Transverse colon (tissue), 4 donors: ENCODE measurements around the gene PKLR. TPM values are rescaled to one million over a fixed set of nuclear protein-coding genes. Genes with fewer than 3 reads are reported as not detected.

ENCODE experiments used
- DNase-seq: peaks from one replicate; pipeline ENCODE4 v3.0.0-alpha.2; 2019
- H3K27ac ChIP-seq, 4 donors: fragments of 200-600 bp; sonication (generic); 2 replicates each; pipeline ENCODE4 v1.5.1; 2016 to 2018; ENCODE audit warnings: inconsistent platforms in 4 of 4
- H3K27me3 ChIP-seq: fragments of 200-600 bp; sonication (generic); 2 replicates; pipeline ENCODE4 v1.5.1; 2017; ENCODE audit warnings: inconsistent platforms
- H3K36me3 ChIP-seq, 4 donors: fragments of 200-600 bp; sonication (generic); 2 replicates each; pipeline ENCODE4 v1.5.1; 2017 to 2019; ENCODE audit warnings: inconsistent platforms in 4 of 4
- H3K4me1 ChIP-seq, 4 donors: fragments of 200-600 bp; sonication (generic); 2 replicates each; pipeline ENCODE4 v1.5.1; 2017 to 2020; ENCODE audit warnings: inconsistent platforms in 4 of 4
- H3K4me3 ChIP-seq, 4 donors: fragments of 200-600 bp; sonication (generic); 1 replicate in 1 of 4; 2 replicates in 3 of 4; pipeline versions ENCODE4 v1.5.1 to v1.6.1; 2017 to 2019; ENCODE audit warnings: inconsistent platforms in 4 of 4
- H3K9me3 ChIP-seq, 2 donors: fragments of 200-600 bp; sonication (generic); 2 replicates each; pipeline ENCODE4 v1.5.1; 2017 to 2019; ENCODE audit warnings: inconsistent platforms in 2 of 2
- CTCF ChIP-seq, 5 experiments: fragments of 200-600 bp in 3 of 5; fragments of 450-650 bp in 2 of 5; sonication (generic) in 3 of 5; IDR thresholded peaks; 1 replicate in 2 of 5; 2 replicates in 3 of 5; pipeline ENCODE4 v1.5.1; 2016 to 2017; ENCODE audit warnings: antibody characterized with exemption in 5 of 5, inconsistent platforms in 3 of 5, mild to moderate bottlenecking in 2 of 5, moderate library complexity in 1 of 5
- EP300 ChIP-seq: sonication (generic); formaldehyde crosslinking; IDR thresholded peaks from one replicate; pipeline ENCODE4 v1.6.1; 2017; ENCODE audit warnings: antibody characterized with exemption, low read depth
- POLR2A ChIP-seq: fragments of 450-650 bp; IDR thresholded peaks from one replicate; pipeline ENCODE4 v1.6.1; 2016; ENCODE audit warnings: antibody characterized with exemption, mild to moderate bottlenecking, moderate library complexity
- POLR2AphosphoS5 ChIP-seq, 3 donors: sonication (generic); formaldehyde crosslinking; IDR thresholded peaks; one replicate each; pipeline ENCODE4 v1.6.1; 2016; ENCODE audit warnings: antibody characterized with exemption in 3 of 3
- WGBS, 2 donors: methylation state at CpG; one replicate each; pipeline ENCODE4 v1.1.5; 2018; ENCODE audit warnings: low coverage in 1 of 2; 5-methylcytosine and 5-hydroxymethylcytosine counted together
- in situ Hi-C, 4 donors: fragments of 200-750 bp; cut with MboI; loops; one replicate each; pipeline versions ENCODE4 v1.15.0 to v1.15.1; 2017; ENCODE audit warnings: low sequenced_read_pairs in 3 of 4, low pct_ligation_motif_present in 1 of 4, low pct_unique_long_range_greater_than_20kb in 1 of 4
- intact Hi-C: fragments of 100-400 bp; cut with DNase I; formaldehyde crosslinking; loops from one replicate; pipeline ENCODE4 v1.15.1; 2023; ENCODE audit warnings: low total_unique reads
- total RNA-seq, 4 donors: library from RNA; depleted of rRNA; stranded (reverse); fragments of >200 nt; gene quantifications; one replicate each; pipeline ENCODE4 v1.1.0, GENCODE V29; 2016

The PKLR gene
- total RNA-seq, 4 donors from 2014 or later: 0.40 to 5.6 (median 0.64) TPM; not detected in 1

GRCh38 chr1:155245163-155245524 is 56.1 kb downstream of the PKLR start:
- Histone ChIP-seq H3K4me3 (peak overlapping the region in 3 of 4 donors; percentile 46 to 80 (median 69)), H3K4me1 (peaks cover 20 to 45% (median 31%) of the 10 kb centered on the region in 4 donors), H3K36me3 (no peaks in the 10 kb centered on the region), H3K9me3 (no peaks in the 10 kb centered on the region), H3K27me3 (no peaks in the 10 kb centered on the region), H3K27ac (peak overlapping the region; percentile 90 to 97 (median 94))
- TF ChIP-seq POLR2AphosphoS5 (IDR thresholded peaks at IDR 0.05) (no peak), EP300 (no peak), CTCF (IDR thresholded peaks at IDR 0.05) (no peak), POLR2A (no peak)
- in situ Hi-C loops: no loop called here
- DNase-seq: no peak
- WGBS, 2 donors: 65 to 74% methylated on average over 8 of the region's 8 CpGs
- intact Hi-C loops: no loop called here

GRCh38 chr1:155244368-155245162 is 56.7 kb downstream of the PKLR start:
- Histone ChIP-seq H3K27ac (peak overlapping the region; percentile 90 to 97 (median 94)), H3K9me3 (no peaks in the 10 kb centered on the region), H3K36me3 (no peaks in the 10 kb centered on the region), H3K4me1 (peaks cover 20 to 46% (median 32%) of the 10 kb centered on the region in 4 donors), H3K27me3 (no peaks in the 10 kb centered on the region), H3K4me3 (peak overlapping the region; percentile 12 to 80 (median 58))
- WGBS, 2 donors: 0 to 1% methylated on average over 10 to 53 of the region's 53 CpGs
- TF ChIP-seq POLR2AphosphoS5 (IDR thresholded peaks at IDR 0.05): peak; percentile 88 to 91 (median 88)
- no peak for TF ChIP-seq EP300
- peak; percentile 87 for TF ChIP-seq POLR2A
- TF ChIP-seq CTCF (IDR thresholded peaks at IDR 0.05): peak; percentile 27 to 99 (median 79)
- in situ Hi-C loops (no loop called here), intact Hi-C loops (no loop called here)
- DNase-seq: peak; percentile 97

GRCh38 chr1:155242805-155243358 is 58.4 kb downstream of the PKLR start:
- no peaks in the 10 kb centered on the region for H3K36me3 ChIP-seq
- H3K27ac ChIP-seq: peak overlapping the region; percentile 90 to 97 (median 94)
- H3K4me1 ChIP-seq: peaks cover 20 to 46% (median 32%) of the 10 kb centered on the region in 4 donors
- no peak for DNase-seq
- no peak overlapping the region for H3K4me3 ChIP-seq
- intact Hi-C loops (no loop called here), in situ Hi-C loops (no loop called here)
- H3K9me3 ChIP-seq: no peaks in the 10 kb centered on the region
- 49 to 80% methylated on average over 1 to 3 of the region's 3 CpGs for WGBS, 2 donors
- TF ChIP-seq POLR2AphosphoS5 (IDR thresholded peaks at IDR 0.05): peak in 1 of 3 donors; percentile 36
- TF ChIP-seq EP300: no peak
- no peaks in the 10 kb centered on the region for H3K27me3 ChIP-seq

DNA sequence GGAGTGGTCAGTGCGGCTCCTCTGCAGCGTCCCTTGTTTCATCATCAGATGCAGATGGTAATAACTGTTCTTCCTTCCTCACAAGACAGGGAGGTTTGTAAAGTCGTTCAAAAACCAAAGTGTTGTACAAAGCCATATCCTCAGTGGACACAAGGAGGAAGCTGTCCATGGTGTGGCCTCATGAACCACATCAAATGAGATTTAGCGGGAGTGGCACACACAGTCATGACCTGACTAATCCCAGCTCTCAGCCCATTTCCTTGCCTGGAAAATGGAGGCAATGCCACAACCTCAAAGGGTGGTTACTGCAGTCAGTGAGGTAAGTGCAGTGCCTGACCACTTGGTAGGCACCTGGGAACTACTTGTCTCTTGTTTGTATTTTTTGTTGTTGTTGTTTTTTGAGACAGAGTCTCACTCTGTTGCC is 59.4 kb downstream of the PKLR start:
- Histone ChIP-seq H3K4me1 (peaks cover 20 to 46% (median 32%) of the 10 kb centered on the region in 4 donors), H3K27me3 (no peaks in the 10 kb centered on the region), H3K27ac (peak overlapping the region; percentile 90 to 97 (median 94)), H3K36me3 (peaks cover 0 to 4% (median 2%) of the 10 kb centered on the region in 4 donors), H3K9me3 (no peaks in the 10 kb centered on the region), H3K4me3 (no peak overlapping the region)
- no peak for TF ChIP-seq POLR2A
- no peak for TF ChIP-seq EP300
- no peak for TF ChIP-seq CTCF (IDR thresholded peaks at IDR 0.05)
- no peak for TF ChIP-seq POLR2AphosphoS5 (IDR thresholded peaks at IDR 0.05)
- intact Hi-C loops (no loop called here), in situ Hi-C loops (no loop called here)
- WGBS, 2 donors: 65% methylated on average over 4 of the region's 4 CpGs; no CpG with 5 or more reads in 1 of the 2 donors
- DNase-seq: no peak
